H1 (cell line): ENCODE results near the gene HOMER3. TPM values are rescaled to one million over a fixed set of nuclear protein-coding genes. Genes with fewer than 3 reads are reported as not detected.
A peak's percentile ranks its signal among the peaks of the same experiment; 100 is the strongest.

Experiments used
- CTCF ChIA-PET: fragments of 300-600 bp; sonication (Branson Sonifier 250); formaldehyde crosslinking; loops from one replicate; lab custom pipeline; 2021; ENCODE audit not compliant: partially characterized antibody; lab: Charles Lee
- POLR2A ChIA-PET: fragments of 300-600 bp; sonication (Branson Sonifier 250); formaldehyde crosslinking; loops from one replicate; lab custom pipeline; 2021; ENCODE audit warnings: inconsistent platforms; ENCODE audit not compliant: partially characterized antibody; lab: Charles Lee
- DNase-seq, 2 experiments: peaks; one replicate each; pipeline versions ENCODE4 v3.0.0 to v3.0.0-alpha.2; 2010 to 2022; ENCODE audit warnings: low spot score in 2 of 2, low read depth in 1 of 2, mixed read lengths in 1 of 2
- FAIRE-seq: peaks from 2 replicates; lab custom pipeline; 2011; peaks lifted over from hg19 to GRCh38; lab: Jason Lieb, UNC
- H2AFZ ChIP-seq: 2 replicates; pipeline ENCODE4 v1.8.1; 2012; ENCODE audit warnings: low read length, inconsistent platforms
- H2AK5ac ChIP-seq: 2 replicates; pipeline ENCODE4 v1.6.1; 2013; ENCODE audit warnings: low read depth, low read length
- H2BK120ac ChIP-seq: replicated peaks from 2 replicates; pipeline ENCODE3; 2013; ENCODE audit warnings: low read depth, low read length, inconsistent platforms
- H2BK12ac ChIP-seq: 2 replicates; pipeline ENCODE4 v1.6.1; 2013; ENCODE audit warnings: low read depth, low read length
- H2BK15ac ChIP-seq: 2 replicates; pipeline ENCODE4 v1.6.1; 2013; ENCODE audit warnings: low read length
- H2BK20ac ChIP-seq: 2 replicates; pipeline ENCODE4 v1.6.1; 2013; ENCODE audit warnings: low read length
- H2BK5ac ChIP-seq: 2 replicates; pipeline ENCODE4 v1.6.1; 2013; ENCODE audit warnings: low read depth, low read length
- H3K14ac ChIP-seq: 2 replicates; pipeline ENCODE4 v1.6.1; 2013; ENCODE audit warnings: inconsistent platforms; ENCODE audit not compliant: insufficient read length
- H3K18ac ChIP-seq: 2 replicates; pipeline ENCODE4 v1.6.1; 2013; ENCODE audit warnings: low read length; ENCODE audit errors: extremely low read depth
- H3K23ac ChIP-seq: 2 replicates; pipeline ENCODE4 v1.6.1; 2013; ENCODE audit warnings: inconsistent platforms; ENCODE audit not compliant: insufficient read length
- H3K23me2 ChIP-seq: 2 replicates; pipeline ENCODE4 v1.6.1; 2013; ENCODE audit warnings: low read depth, low read length
- H3K27ac ChIP-seq: 2 replicates; pipeline ENCODE4 v1.6.1; 2011; ENCODE audit warnings: low read depth, low read length, inconsistent platforms
- H3K27me3 ChIP-seq, 4 experiments: replicated peaks in 1 of 4; 1 replicate in 1 of 4; 2 replicates in 3 of 4; pipeline versions ENCODE4 v1.6.1 to v1.8.1; 2011 to 2013; ENCODE audit warnings: low read length in 3 of 4, mild to moderate bottlenecking in 3 of 4, inconsistent platforms in 2 of 4, mixed read lengths in 2 of 4, moderate library complexity in 1 of 4; ENCODE audit not compliant: control insufficient read depth in 3 of 4, insufficient read depth in 3 of 4; ENCODE audit errors: extremely low read depth in 1 of 4
- H3K36me3 ChIP-seq, 4 experiments: 2 replicates each; pipeline versions ENCODE4 v1.6.1 to v1.8.1; 2011 to 2013; ENCODE audit warnings: mild to moderate bottlenecking in 4 of 4, low read length in 3 of 4, moderate library complexity in 2 of 4, control low read depth in 1 of 4, inconsistent platforms in 1 of 4; ENCODE audit not compliant: insufficient read depth in 4 of 4, control insufficient read depth in 2 of 4
- H3K4ac ChIP-seq: replicated peaks from 2 replicates; pipeline ENCODE3; 2013; ENCODE audit warnings: low read length, low read depth, mixed read lengths, inconsistent platforms; ENCODE audit not compliant: insufficient read length
- H3K4me1 ChIP-seq, 4 experiments: replicated peaks in 1 of 4; 1 replicate in 1 of 4; 2 replicates in 3 of 4; pipeline versions ENCODE4 v1.6.1 to v1.8.1; 2011 to 2013; ENCODE audit warnings: low read length in 3 of 4, inconsistent platforms in 2 of 4, mixed read lengths in 1 of 4; ENCODE audit not compliant: insufficient read depth in 4 of 4, control insufficient read depth in 3 of 4
- H3K4me2 ChIP-seq, 2 experiments: 2 replicates each; pipeline versions ENCODE4 v1.6.1 to v1.8.1; 2011 to 2013; ENCODE audit warnings: low read depth in 2 of 2, low read length in 2 of 2, control low read depth in 1 of 2, inconsistent platforms in 1 of 2, mild to moderate bottlenecking in 1 of 2; ENCODE audit not compliant: insufficient read depth in 1 of 2
- H3K4me3 ChIP-seq, 4 experiments: fragments of 200-600, 300-600 bp in 1 of 4; sonication (generic), shearing (Covaris generic), sonication (Bioruptor Twin) in 1 of 4; 2 replicates each; pipeline versions ENCODE4 v1.5.1 to v1.8.1; 2011 to 2016; ENCODE audit warnings: low read length in 4 of 4, low read depth in 3 of 4, control low read depth in 2 of 4, inconsistent platforms in 2 of 4, mild to moderate bottlenecking in 2 of 4, mixed read lengths in 1 of 4, moderate library complexity in 1 of 4; ENCODE audit not compliant: insufficient read depth in 2 of 4; ENCODE audit errors: extremely low read depth in 1 of 4
- H3K56ac ChIP-seq: replicated peaks from 2 replicates; pipeline ENCODE3; 2013; ENCODE audit warnings: low read depth, mild to moderate bottlenecking, mixed read lengths, low read length, inconsistent platforms; ENCODE audit not compliant: insufficient read length
- H3K79me1 ChIP-seq: 2 replicates; pipeline ENCODE4 v1.6.1; 2013; ENCODE audit warnings: low read depth, low read length, control low read depth
- H3K79me2 ChIP-seq, 2 experiments: 2 replicates each; pipeline versions ENCODE4 v1.6.1 to v1.8.1; 2012 to 2013; ENCODE audit warnings: low read length in 2 of 2, mild to moderate bottlenecking in 2 of 2, inconsistent platforms in 1 of 2; ENCODE audit not compliant: insufficient read depth in 2 of 2, control insufficient read depth in 1 of 2
- H3K9ac ChIP-seq, 4 experiments: replicated peaks in 1 of 4; 1 replicate in 1 of 4; 2 replicates in 3 of 4; pipeline versions ENCODE4 v1.6.1 to v1.8.1; 2011 to 2013; ENCODE audit warnings: low read depth in 3 of 4, low read length in 3 of 4, control low read depth in 2 of 4, mild to moderate bottlenecking in 2 of 4, moderate library complexity in 2 of 4, inconsistent platforms in 1 of 4; ENCODE audit errors: extremely low read depth in 1 of 4
- H3K9me3 ChIP-seq, 2 experiments: 2 replicates each; pipeline versions ENCODE4 v1.6.1 to v1.8.1; 2012 to 2013; ENCODE audit warnings: mild to moderate bottlenecking in 2 of 2, moderate library complexity in 2 of 2, control low read depth in 1 of 2, inconsistent platforms in 1 of 2, low read depth in 1 of 2, low read length in 1 of 2, mixed read lengths in 1 of 2; ENCODE audit not compliant: insufficient read depth in 2 of 2
- H4K20me1 ChIP-seq, 2 experiments: replicated peaks in 1 of 2; 2 replicates each; pipeline versions ENCODE3 to v1.8.1; 2011 to 2013; ENCODE audit warnings: inconsistent platforms in 2 of 2, low read length in 2 of 2, mild to moderate bottlenecking in 1 of 2; ENCODE audit not compliant: insufficient read depth in 2 of 2, control insufficient read depth in 1 of 2
- H4K5ac ChIP-seq: 2 replicates; pipeline ENCODE4 v1.6.1; 2013; ENCODE audit warnings: low read length, low read depth, mixed read lengths, inconsistent platforms; ENCODE audit not compliant: insufficient read length
- H4K8ac ChIP-seq: 2 replicates; pipeline ENCODE4 v1.8.0; 2013; ENCODE audit warnings: mild to moderate bottlenecking, moderate library complexity, low read length, inconsistent platforms; ENCODE audit not compliant: insufficient read depth; ENCODE audit errors: extremely low read depth
- H4K91ac ChIP-seq: replicated peaks from 2 replicates; pipeline ENCODE3; 2013; ENCODE audit warnings: low read length, mixed read lengths, inconsistent platforms; ENCODE audit not compliant: insufficient read length
- BCL11A ChIP-seq, 2 experiments: IDR thresholded peaks; one replicate each; pipeline ENCODE4 v1.6.1; 2011; ENCODE audit warnings: low read depth in 2 of 2, low read length in 2 of 2, mild to moderate bottlenecking in 2 of 2
- E2F6 ChIP-seq: IDR thresholded peaks from 2 replicates; pipeline ENCODE4 v1.6.1; 2012; ENCODE audit warnings: inconsistent platforms
- GTF2F1 ChIP-seq: IDR thresholded peaks from 2 replicates; pipeline ENCODE4 v1.6.1; 2012; ENCODE audit warnings: low read depth, low read length, improper control_type of control experiment, borderline replicate concordance
- HDAC6 ChIP-seq: IDR thresholded peaks from one replicate; pipeline ENCODE4 v1.7.1; 2012; ENCODE audit warnings: low read depth, mild to moderate bottlenecking, inconsistent platforms, low read length, moderate library complexity
- SIN3A ChIP-seq, 2 experiments: IDR thresholded peaks in 1 of 2; conservative IDR thresholded peaks in 1 of 2; 2 replicates each; pipeline ENCODE4 v1.6.1; 2011 to 2012; ENCODE audit warnings: low read length in 2 of 2, improper control_type of control experiment in 1 of 2, low read depth in 1 of 2, mild to moderate bottlenecking in 1 of 2
- SP1 ChIP-seq: IDR thresholded peaks from 2 replicates; pipeline ENCODE4 v1.6.1; 2011; ENCODE audit warnings: low read depth, low read length
- SP4 ChIP-seq: IDR thresholded peaks from 2 replicates; pipeline ENCODE4 v1.6.1; 2012; ENCODE audit warnings: low read length, inconsistent platforms
- WGBS, 2 experiments: shearing (Covaris generic) in 1 of 2; methylation state at CpG; one replicate each; pipeline versions ENCODE4 v1.1.6 to v1.1.7; 2013 to 2015; ENCODE audit warnings: low lambda C conversion rate in 2 of 2, mixed read lengths in 2 of 2, inconsistent platforms in 1 of 2, low coverage in 1 of 2, missing lambda C conversion rate in 1 of 2; ENCODE audit not compliant: insufficient replicate concordance in 2 of 2, insufficient coverage in 1 of 2, insufficient read length in 1 of 2; ENCODE audit errors: extremely low coverage in 1 of 2, missing lambda C conversion rate in 1 of 2; 5-methylcytosine and 5-hydroxymethylcytosine counted together
- polyA plus RNA-seq, 7 experiments: library from polyadenylated mRNA; depleted of rRNA in 3 of 7; stranded (reverse) in 5 of 7; unstranded in 2 of 7; fragments of >200 nt in 5 of 7; fragments of 200-250 nt in 2 of 7; gene quantifications; 1 replicate in 5 of 7; 2 replicates in 1 of 7; 4 replicates in 1 of 7; pipeline versions ENCODE4 v1.2.1 to v1.2.3, GENCODE V29; 2011 to 2013; ENCODE audit warnings: missing spikeins in 2 of 7, mixed read lengths in 2 of 7
- total RNA-seq: library from RNA; stranded (reverse); fragmentation: NEBNext Ultra II Directional; extraction: Animal tissue kit (Norgen Biotek cat#: 25700); gene quantifications from 2 replicates; pipeline ENCODE4 v1.2.1, GENCODE V29; 2021

HOMER3 gene
- total and polyA plus RNA-seq, 2 of the 8 experiments (the other 6 are each of a cell fraction or from before 2014, with no cell fraction given), result 28.3 to 41.6 TPM

GRCh38 chr19:18932216-18932841 lies 8.7 kb downstream of the HOMER3 start:
- Histone ChIP-seq H2AFZ (no peak overlapping the region), H3K36me3 (peaks cover 4 to 31% (median 12%) of the 10 kb centered on the region in 4 experiments; a peak in 6 of 8 replicates), H4K20me1 (peaks cover 10 to 29% of the 10 kb centered on the region in 2 experiments), H2BK20ac (no peak overlapping the region), H3K23ac (no peak overlapping the region), H3K18ac (no peak overlapping the region; the same call in 1 of the 2 replicates), H3K4me3 (peak overlapping the region; percentile 33 to 63 (median 48); a peak in 7 of 8 replicates), H3K14ac (no peak overlapping the region), H2BK5ac (no peak overlapping the region), H4K91ac (no peak overlapping the region), H2AK5ac (no peak overlapping the region), H3K4ac (no peak overlapping the region), H3K79me1 (no peaks in the 10 kb centered on the region), H3K56ac (no peak overlapping the region), H3K9ac (no peak overlapping the region; a peak in 1 of 7 replicates), H3K9me3 (no peaks in the 10 kb centered on the region), H4K8ac (no peak overlapping the region), H3K27ac (no peak overlapping the region), H3K79me2 (no peaks in the 10 kb centered on the region), H3K4me1 (peaks cover 0 to 10% (median 5%) of the 10 kb centered on the region in 4 experiments; a peak in 6 of 7 replicates), H2BK120ac (no peak overlapping the region), H3K4me2 (peak overlapping the region; percentile 86 to 98), H3K27me3 (no peaks in the 10 kb centered on the region), H2BK15ac (no peak overlapping the region), H3K23me2 (peaks cover 8% of the 10 kb centered on the region; the same call in 1 of the 2 replicates), H2BK12ac (no peak overlapping the region), H4K5ac (no peak overlapping the region)
- WGBS, 2 experiments, result 1% methylated on average over 17 of the region's 37 CpGs; no CpG with 5 or more reads in 1 of the 2 experiments
- DNase-seq (peak; percentile 95 to 99), FAIRE-seq (peak; percentile 73)
- ChIA-PET POLR2A (interaction anchor here (0.8 to 8.3 kb wide), 6 partner anchors 7 to 39 kb away, joined by 3 to 94 read pairs (median 6); partner anchors contain the start of genes COPE and DDX49), CTCF (no interaction called here)
- TF ChIP-seq SP4 (0 out of 2 replicates have a peak, but pooled peaks have one; percentile 40), BCL11A (IDR thresholded peaks at IDR 0.05; ENCODE audit: low read depth in 2 of 2, low read length in 2 of 2) (no peak), SP1 (peak; percentile 73), HDAC6 (no peak), GTF2F1 (no peak), SIN3A (conservative IDR thresholded peaks at IDR 0.05 in 1 of 2, IDR thresholded peaks at IDR 0.05 in 1 of 2; ENCODE audit: low read depth in 1 of 2, low read length in 2 of 2) (peak in 1 of 2 experiments; percentile 66; a peak in 1 of 4 replicates), E2F6 (0 out of 2 replicates have a peak, but pooled peaks have one; percentile 17)
